KBM-7 (cell line): Measurements from ENCODE around the gene VPS52.
A peak's percentile ranks its signal among the peaks of the same experiment; 100 is the strongest.

Experiments used
- DNase-seq: peaks from one replicate; pipeline ENCODE4 v3.0.0-alpha.2; 2015
- in situ Hi-C: fragments of 300-500 bp; cut with MboI; formaldehyde crosslinking; loops from 2 replicates; pipeline ENCODE4 v1.14.3; 2020; ENCODE audit warnings: low sequenced_read_pairs, low pct_unique_long_range_greater_than_20kb, mixed read lengths

The VPS52 gene, protein sequence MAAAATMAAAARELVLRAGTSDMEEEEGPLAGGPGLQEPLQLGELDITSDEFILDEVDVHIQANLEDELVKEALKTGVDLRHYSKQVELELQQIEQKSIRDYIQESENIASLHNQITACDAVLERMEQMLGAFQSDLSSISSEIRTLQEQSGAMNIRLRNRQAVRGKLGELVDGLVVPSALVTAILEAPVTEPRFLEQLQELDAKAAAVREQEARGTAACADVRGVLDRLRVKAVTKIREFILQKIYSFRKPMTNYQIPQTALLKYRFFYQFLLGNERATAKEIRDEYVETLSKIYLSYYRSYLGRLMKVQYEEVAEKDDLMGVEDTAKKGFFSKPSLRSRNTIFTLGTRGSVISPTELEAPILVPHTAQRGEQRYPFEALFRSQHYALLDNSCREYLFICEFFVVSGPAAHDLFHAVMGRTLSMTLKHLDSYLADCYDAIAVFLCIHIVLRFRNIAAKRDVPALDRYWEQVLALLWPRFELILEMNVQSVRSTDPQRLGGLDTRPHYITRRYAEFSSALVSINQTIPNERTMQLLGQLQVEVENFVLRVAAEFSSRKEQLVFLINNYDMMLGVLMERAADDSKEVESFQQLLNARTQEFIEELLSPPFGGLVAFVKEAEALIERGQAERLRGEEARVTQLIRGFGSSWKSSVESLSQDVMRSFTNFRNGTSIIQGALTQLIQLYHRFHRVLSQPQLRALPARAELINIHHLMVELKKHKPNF

DNA sequence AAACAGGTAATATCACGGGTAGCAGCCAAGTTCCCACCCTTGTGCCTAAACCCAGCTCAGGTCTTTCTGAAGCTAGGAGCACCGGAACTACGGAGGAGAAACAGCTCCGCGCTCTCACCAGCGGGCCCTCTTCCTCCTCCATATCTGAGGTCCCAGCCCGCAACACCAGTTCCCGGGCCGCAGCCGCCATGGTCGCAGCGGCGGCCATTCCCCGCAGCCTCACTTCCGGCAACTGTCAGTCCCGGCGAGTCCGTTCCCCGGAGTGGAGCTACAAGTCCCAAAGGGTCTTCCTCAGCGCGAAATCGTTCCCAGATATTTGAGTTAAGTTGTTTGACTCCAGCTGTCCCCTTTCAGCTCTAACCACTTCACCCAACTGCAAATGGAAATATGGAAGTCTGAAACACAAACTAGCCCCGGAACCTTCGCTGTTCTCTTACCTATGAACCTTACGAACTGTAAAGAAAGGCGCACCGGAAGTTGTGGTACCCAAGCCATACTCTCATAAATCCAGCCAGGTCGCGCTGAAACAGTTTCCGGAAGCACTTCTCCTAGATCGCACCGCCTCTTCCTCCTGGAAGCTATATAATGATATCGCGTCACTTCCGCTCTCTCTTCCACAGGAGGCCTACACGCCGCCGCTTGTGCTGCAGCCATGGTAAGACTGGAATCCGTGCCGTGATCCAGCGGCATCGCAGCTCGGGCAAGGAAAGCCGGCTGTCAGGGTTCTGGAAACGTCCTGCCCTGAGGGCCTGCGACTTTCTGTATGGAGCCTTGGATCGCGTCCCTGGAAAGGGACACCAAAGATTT is at the start of gene VPS52, which contains the start of gene RPS18:
Gene VPS52 (minus strand): TSS at position 409 of the 807 bp plus-strand sequence. CDS start 201 bp downstream, at position 208.
Gene RPS18 (plus strand): TSS at position 608 of the 807 bp plus-strand sequence. CDS start 45 bp downstream, at position 653.
- in situ Hi-C loops, result loop anchor here (10.0 kb wide), 1 partner anchor 133 kb away; no protein-coding TSS in a partner anchor
- peak; percentile 99 for DNase-seq

DNA sequence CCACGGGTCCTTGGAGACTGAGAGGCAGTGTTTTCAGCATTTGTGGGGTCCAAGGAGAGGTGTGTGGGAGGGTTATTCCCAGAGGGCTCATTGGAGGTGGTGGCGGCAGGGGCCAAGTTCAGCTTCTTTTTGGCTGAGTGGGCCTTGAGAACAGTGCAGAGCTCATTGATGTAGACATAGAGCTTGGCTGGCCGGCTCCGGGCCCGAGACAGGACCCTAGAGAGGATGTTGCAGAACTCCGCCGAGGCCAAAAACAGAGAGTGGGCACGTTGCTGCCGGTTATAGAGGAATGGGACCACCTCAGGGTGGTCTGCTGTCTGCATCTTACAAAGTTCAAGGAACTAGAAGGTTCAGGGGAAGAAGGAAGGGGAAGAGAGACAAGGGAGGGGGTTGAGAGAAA is 49.6 kb upstream of the VPS52 start:
- in situ Hi-C loops, result no loop called here
- DNase-seq, result no peak

DNA sequence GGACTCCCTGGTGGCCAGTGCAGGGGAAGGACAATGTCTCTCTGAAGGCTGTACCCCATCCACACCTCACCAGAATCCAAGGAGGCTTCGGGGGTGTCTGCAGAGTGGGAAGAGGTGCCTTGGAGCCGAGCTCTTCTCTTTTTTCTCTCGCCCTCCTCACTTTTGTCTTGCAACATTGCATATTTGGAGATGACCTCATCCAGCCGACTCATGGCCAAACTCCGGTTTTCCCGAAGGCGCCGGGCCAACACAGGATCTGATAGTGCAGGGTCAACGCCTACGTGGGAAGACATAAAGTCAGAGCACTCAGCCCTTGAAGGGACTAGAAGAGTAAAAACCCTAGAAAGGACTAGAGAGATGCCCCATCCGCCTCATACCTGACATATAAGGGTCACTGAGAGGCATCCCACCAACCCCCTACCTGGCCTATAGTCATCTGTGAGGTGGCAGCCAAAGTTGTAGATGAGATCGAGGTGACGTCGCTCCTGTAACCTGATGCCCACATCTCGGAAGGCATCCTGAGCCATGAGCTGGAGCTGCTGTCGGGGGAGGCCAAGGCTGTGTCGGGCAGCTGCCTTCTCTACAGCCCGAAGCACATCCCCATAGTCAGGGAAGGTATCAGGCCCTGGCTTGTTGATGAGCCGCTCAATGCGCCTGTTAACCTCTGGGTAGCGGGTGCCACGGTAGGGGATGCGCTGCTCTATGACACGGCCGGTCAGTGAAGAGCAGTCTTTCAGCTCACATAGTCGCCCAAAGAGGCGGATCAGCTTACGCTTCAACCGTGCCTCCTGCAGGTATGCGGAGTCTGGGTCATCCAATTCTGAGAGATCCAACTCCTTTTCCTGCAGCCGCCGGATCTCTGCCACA is 48.9 kb upstream of the VPS52 start:
- DNase-seq, result no peak
- in situ Hi-C loops, result no loop called here

DNA sequence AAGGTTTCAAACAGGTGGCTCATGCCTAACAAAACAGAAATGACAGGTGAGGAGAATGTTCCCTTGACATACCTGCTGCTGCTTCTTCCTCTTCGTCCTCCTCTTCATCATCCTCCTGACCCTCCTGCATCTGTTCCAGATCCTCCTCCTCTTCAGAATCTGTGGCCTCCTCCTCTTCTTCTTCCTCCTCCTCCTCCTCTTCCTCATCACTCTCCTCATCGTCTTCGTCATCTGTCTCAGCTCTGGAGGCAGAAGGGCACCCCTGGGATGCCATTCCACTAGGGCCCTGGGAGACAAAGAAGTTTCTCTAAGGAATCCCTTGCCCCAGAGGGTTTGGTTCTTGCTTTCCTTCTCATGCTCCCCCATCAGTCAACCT is 48.3 kb upstream of the VPS52 start:
- DNase-seq, result no peak
- in situ Hi-C loops, result no loop called here

DNA sequence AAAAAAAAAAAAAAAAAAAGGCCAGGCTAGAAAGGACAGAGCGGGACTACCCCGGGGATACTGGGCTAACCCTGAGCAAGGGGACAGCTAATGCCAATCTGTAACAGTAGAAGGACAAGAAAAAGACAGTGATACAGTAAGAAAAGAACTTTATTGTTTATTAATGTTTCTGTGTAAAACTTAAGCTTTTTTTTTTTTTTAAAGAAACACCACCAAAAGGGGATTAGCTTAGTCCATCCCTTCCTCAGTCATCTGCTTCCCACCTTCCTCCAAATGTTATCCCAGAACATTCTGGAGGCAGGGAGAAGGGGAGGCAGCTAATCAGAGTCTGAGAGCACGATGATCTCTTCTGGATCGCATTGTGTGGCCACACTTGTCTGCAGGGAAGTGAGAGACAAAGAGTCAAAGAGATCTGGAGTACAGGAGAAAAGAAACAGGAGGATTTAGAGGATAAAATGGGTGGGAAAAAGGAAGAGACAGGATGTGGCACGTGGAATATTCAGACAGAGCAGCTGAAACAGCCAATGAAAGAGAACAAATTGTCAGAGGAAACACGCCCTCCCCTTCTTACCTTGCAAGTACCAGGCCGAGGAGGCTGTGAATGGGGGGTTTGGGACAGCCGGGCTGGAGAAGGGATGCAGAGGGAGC is 46.9 kb upstream of the VPS52 start:
- DNase-seq, result no peak
- in situ Hi-C loops, result no loop called here

DNA sequence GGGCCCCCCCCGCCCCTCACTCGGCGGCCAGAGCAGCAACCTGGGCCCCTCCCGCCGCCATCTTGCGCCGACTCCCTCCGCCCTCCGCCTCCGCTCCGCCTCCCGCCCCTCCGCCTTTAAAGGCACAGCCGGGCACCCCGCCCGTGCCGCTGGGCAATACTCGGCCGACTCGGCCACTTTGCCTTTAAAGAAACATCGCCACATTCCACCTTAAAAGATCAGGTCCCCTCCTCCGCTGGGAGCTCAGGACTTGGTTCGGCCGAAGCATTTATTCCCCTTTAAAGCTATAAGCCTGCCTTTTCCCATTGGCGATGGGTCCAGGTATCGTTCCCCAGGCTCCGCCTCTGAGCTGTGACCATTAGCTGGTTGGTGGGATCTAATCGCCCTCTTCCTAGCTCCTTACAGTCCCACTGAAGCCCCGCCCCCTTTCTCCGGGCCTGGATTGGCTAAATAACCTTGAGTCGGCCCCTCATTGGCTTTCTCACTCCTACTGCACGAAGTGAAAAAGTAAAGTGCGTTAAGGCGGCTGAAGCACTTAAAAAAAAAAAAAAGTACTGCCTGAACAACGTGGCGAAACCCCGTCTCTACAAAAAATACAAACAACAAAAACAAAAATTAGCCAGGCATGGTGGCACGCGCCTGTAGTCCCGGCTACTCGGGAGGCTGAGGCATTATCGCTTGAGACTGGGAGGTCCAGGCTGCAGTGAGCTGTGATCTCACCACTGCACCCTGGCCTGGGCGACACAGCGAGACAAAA is 46.2 kb upstream of the VPS52 start, which contains the start of gene ZBTB22:
Gene ZBTB22 (minus strand): TSS at position 76 of the 757 bp plus-strand sequence. CDS start 828 bp downstream, outside the sequence.
- in situ Hi-C loops, result no loop called here

DNA sequence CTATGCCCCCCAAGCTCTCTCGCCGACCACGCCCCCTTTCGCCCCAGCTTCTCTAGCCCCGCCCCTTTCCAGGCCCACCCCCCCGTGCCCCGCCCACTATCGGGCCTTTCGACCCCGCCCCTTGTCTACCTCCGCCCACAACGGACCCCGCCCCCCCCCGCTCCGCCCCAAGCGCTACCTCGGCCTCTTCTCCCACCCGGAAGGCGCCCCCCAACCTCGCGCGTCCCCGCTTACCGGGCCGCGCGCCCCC is 45.7 kb upstream of the VPS52 start:
- in situ Hi-C loops, result no loop called here

More for the DNA sequence above, 46.2 kb upstream of the VPS52 start, which contains the start of gene ZBTB22:
- DNase-seq, result peak; percentile 97

DNA sequence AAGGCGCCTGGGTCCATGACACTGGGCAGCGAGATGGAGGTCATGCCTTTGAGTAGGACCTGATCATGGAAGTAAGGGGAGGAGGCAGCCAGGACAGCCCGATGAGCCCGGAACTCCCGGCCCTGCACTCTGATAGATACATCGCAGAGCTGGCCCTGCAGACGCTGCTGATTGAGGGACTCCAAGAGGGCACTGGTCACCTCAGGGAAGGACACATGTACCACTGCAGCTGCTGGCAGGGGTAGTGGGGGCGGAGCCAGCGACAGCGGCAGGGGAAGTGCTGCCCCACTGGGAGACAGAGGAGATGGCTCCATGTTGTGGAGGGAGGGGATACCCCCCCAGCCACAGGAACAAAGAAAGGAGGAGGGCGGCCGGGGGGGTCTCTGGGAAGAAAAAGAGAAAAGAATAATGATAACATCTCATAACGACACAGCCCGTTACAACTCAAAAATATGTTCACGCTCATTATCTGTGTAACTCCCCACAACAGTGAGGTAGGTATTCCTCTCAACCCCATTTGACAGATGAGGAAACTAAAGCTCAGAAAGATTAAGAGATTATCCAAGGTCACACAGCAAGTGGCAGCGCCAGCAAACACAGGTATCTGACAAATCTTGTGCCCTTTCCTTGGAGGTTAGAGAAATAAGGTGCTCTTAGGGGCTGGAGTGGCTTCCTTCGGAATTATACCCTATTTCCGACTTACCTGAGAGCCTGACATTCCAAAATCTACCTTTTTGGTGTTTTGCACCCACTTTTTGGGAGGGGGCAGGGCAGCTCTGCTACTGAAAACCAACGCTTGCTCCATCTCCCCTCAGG is 45.1 kb upstream of the VPS52 start:
- in situ Hi-C loops, result no loop called here
- no peak for DNase-seq

More for the DNA sequence above, 45.7 kb upstream of the VPS52 start:
- DNase-seq, result no peak

DNA sequence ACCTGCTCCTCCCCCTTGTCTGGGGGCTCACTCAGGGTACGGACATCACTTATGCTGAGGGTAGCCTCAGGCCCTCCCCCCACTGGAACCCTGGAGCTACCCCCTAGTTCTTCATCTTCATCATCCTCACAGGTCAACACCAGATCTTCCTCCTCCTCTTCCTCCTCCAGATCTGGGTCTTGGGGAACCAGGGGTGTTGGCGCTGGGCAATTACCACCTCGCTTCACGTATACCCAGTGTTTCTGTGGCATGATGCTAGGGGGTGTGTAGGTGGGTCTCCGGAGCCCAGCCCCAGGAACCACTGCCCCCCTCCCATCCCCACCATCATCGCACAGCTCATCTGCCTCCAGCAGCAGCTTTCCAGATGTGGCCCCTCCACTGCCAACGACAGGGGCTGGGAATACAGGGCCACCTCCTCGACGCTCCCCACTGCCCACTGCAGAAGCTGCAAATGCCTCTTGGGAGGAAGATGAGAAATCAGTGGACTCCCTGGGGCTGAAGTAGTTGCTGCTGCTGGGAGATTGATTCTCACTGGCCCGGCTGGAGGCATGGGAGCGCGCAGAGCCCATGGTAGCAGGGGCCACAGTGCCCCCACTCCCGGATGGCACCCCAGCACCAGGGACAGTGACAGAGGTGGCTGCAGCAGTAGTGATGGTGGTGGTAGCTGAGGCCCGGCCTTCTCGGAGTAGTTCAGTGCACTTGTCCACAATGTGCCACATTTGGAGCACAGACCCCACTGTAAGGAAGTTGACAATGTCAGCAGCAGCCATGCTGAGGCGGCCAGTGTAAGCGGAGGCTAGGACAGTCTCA is 44.3 kb upstream of the VPS52 start:
- in situ Hi-C loops, result no loop called here
- DNase-seq, result no peak

DNA sequence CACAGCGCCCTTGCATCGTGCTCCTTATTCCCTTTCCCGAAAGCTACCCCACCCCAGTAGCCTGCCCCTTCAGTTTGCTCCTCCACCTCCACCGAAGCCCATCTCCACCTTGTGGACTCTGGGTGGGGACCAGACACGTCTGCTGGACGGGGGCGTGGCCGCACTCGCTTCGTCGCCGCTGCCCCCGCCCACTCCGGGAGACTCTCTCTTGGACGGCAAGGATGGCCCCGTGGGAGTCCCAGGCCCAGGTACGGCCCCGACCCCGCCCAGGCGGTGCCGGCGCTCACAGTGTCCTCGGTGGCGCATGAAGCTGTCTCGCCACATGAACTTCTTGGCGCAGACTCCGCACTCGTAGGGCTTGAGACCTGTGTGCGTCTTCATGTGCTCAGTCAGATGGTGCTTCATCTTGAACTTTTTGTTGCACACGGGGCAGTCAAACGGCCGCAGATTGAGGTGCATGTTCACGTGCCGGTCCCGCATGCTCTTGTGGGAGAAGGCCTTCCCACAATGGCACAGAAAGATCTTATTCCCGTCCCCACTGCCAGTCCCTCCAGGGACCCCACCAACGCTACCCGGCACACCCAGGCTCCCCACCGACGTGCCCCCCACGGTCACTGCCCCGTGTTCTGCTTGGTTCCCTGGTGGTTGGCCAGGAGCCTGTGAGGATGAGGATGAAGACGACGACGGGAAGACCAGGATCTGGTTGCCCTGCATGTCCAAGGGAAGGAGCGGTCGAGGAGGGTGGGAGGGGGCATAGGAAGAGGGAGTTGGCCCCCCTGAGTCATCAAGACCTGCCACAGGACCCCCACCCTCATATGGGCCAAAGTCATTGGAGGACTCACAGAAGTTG is 43.5 kb upstream of the VPS52 start:
- DNase-seq, result no peak
- in situ Hi-C loops, result no loop called here

DNA sequence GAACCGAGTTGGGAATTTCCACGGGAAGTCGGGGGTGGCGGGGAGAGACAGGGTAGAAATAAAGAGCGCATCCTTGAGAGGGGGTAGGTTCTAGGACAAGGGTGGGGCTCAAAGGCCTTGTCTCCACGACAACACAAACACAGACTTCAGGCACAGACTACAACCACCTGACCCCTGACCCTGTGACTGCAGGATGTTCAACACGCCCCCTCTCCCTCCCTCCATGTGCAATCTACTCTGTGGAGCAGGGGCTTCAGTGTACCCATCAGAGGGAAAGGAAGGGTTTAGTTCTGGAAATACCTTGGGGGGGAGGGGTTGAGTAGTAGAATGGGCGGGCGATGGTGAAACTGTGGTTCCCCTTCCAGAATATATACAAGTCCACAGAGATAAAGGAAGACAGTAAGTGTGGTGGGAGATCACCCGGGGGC is 42.9 kb upstream of the VPS52 start:
- DNase-seq, result peak; percentile 67
- in situ Hi-C loops, result no loop called here

DNA sequence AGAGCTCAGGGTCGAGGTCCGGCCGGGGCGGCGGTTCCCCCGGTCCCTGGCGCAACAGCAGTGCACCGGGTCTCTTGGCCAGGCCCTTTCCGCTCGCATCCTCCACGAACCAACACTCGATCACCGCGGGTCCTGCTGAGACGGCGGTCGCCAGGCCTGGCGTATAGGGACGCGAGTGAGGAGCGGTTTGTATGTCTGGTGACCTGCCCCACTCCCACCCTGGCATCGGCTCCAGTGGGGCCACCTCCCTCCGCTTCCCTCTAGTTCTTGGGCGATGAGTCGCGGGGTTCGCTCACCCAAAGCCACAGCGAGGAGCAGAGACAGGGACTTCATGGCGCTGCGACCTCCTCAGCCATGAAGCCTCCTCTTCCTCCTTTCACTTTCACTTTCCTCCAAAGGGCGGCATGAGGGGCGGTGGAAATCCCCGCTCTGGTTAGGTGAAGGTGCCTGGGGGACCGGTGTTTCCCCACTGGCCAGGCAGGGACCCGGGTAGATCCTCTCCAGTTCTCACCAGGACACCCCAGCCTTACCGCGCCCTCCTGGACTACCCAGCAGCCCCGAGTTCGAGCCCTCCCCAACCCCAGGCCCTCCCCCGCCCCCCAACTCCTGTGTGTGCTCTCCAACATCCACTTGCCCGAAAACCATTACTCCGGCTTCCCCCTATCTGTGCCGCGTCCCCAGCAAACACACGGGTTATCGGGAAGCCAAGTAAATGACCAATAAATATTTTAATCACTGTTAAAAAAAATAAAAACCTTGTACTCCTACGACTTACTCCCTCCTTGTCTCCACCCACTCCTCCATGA is 42.2 kb upstream of the VPS52 start, which contains the start of gene TAPBP:
Gene TAPBP (minus strand): TSS at position 370 of the 806 bp plus-strand sequence. CDS start 37 bp downstream, at position 333.
- in situ Hi-C loops, result no loop called here
- DNase-seq, result peak; percentile 73

DNA sequence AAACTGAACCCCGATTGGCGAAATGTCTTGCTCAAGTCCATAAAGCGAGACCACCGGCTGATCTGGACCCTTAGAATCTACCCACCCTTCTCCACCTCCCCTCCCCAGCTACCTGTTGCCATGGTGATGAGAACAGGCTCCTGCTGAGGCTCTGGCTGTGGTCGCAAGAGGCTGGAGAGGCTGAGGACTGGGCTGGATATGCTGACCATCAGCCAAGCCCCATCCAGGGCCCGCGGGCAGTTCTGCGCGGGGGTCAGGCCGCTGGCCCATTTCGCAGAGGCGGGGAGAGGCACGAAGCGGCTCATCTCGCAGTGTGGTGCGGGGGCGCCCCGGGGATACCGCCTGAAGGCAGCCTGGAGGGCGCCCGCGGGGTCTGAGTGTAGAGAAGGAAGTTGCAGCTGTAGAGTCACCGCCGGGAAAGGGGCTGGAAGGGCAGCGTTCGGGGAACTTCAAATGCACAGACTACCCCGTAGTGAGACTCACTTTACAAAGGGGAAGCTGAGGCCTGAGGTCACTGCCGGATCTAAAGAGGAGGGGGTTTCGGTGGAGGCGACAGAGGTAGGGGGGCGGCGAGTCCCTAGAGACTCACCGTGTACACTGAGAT is 41.5 kb upstream of the VPS52 start:
- DNase-seq, result peak; percentile 77
- in situ Hi-C loops, result no loop called here
